Gastrocnemius medialis (tissue), 4 donors: ENCODE data around the gene MYO3B. TPM values are rescaled to one million over a fixed set of nuclear protein-coding genes. Genes with fewer than 3 reads are reported as not detected.

Source experiments
- ATAC-seq, 2 donors: fragments of 150-250 bp; one replicate each; pipeline ENCODE4 v1.9.1; 2016
- DNase-seq, 2 donors: peaks; one replicate each; pipeline ENCODE4 v3.0.0-alpha.2; 2019
- H3K27ac ChIP-seq, 4 donors: fragments of 200-600 bp; sonication (generic); 1 replicate in 1 of 4; 2 replicates in 3 of 4; pipeline ENCODE4 v1.5.1; 2016 to 2018; ENCODE audit warnings: mild to moderate bottlenecking in 2 of 4, moderate library complexity in 1 of 4
- H3K27me3 ChIP-seq, 3 donors: fragments of 200-600 bp; sonication (generic) in 2 of 3; 1 replicate in 1 of 3; 2 replicates in 2 of 3; pipeline versions ENCODE4 v1.5.1 to v1.6.0; 2016 to 2019; ENCODE audit warnings: mild to moderate bottlenecking in 1 of 3, moderate library complexity in 1 of 3
- H3K36me3 ChIP-seq, 2 donors: fragments of 200-600 bp; sonication (generic) in 1 of 2; one replicate each; pipeline ENCODE4 v1.5.1; 2017 to 2018
- H3K4me1 ChIP-seq, 2 donors: fragments of 200-600 bp; sonication (generic) in 1 of 2; one replicate each; pipeline ENCODE4 v1.5.1; 2016 to 2017; ENCODE audit warnings: mild to moderate bottlenecking in 2 of 2
- H3K4me3 ChIP-seq, 4 donors: fragments of 200-600 bp; sonication (generic) in 3 of 4; 1 replicate in 1 of 4; 2 replicates in 3 of 4; pipeline ENCODE4 v1.5.1; 2016 to 2019; ENCODE audit warnings: mild to moderate bottlenecking in 2 of 4
- H3K9me3 ChIP-seq, 3 donors: fragments of 200-600 bp; sonication (generic) in 2 of 3; 1 replicate in 1 of 3; 2 replicates in 2 of 3; pipeline ENCODE4 v1.5.1; 2016 to 2019
- CTCF ChIP-seq, 5 experiments: fragments of 450-650 bp in 3 of 5; fragments of 200-600 bp in 2 of 5; sonication (generic) in 2 of 5; IDR thresholded peaks in 4 of 5; conservative IDR thresholded peaks in 1 of 5; 1 replicate in 4 of 5; 2 replicates in 1 of 5; pipeline ENCODE4 v1.5.1; 2016 to 2019; ENCODE audit warnings: antibody characterized with exemption in 5 of 5, mild to moderate bottlenecking in 3 of 5, moderate library complexity in 3 of 5
- POLR2A ChIP-seq, 2 donors: fragments of 450-650 bp; IDR thresholded peaks; one replicate each; pipeline ENCODE4 v1.6.1; 2017; ENCODE audit warnings: antibody characterized with exemption in 2 of 2, mild to moderate bottlenecking in 2 of 2, moderate library complexity in 2 of 2
- in situ Hi-C, 4 donors: fragments of 200-750 bp; cut with MboI; loops; one replicate each; pipeline versions ENCODE4 v1.15.0 to v1.8.0; 2017; ENCODE audit warnings: low sequenced_read_pairs in 4 of 4
- intact Hi-C: fragments of 100-400 bp; cut with DNase I; formaldehyde crosslinking; loops from one replicate; pipeline ENCODE4 v1.15.1; 2023; ENCODE audit warnings: low total_unique reads
- total RNA-seq, 4 donors: library from RNA; depleted of rRNA; stranded (reverse); fragments of >200 nt; gene quantifications; one replicate each; pipeline versions ENCODE4 v1.1.0 to v1.2.3, GENCODE V29; 2016

The MYO3B gene
- total RNA-seq, 4 donors from 2014 or later: 0.07 to 0.27 TPM; not detected in 2

- intact Hi-C loops: no loop called here
- Histone ChIP-seq H3K4me3 (no peak overlapping the region), H3K4me1 (no peaks in the 10 kb centered on the region), H3K36me3 (no peaks in the 10 kb centered on the region), H3K9me3 (no peaks in the 10 kb centered on the region), H3K27me3 (no peaks in the 10 kb centered on the region), H3K27ac (no peak overlapping the region)
- no peak for ATAC-seq
- DNase-seq: no peak
- in situ Hi-C loops: no loop called here
- TF ChIP-seq POLR2A (IDR thresholded peaks at IDR 0.05): no peak
- no peak for TF ChIP-seq CTCF (IDR thresholded peaks at IDR 0.05 in 4 of 5, conservative IDR thresholded peaks at IDR 0.05 in 1 of 5)
These were observed 517.8 kb downstream of the MYO3B start for GRCh38 chr2:170695521-170696410.

- in situ Hi-C loops (no loop called here), intact Hi-C loops (no loop called here)
- ATAC-seq (no peak), DNase-seq (no peak)
- Histone ChIP-seq H3K36me3 (no peaks in the 10 kb centered on the region), H3K9me3 (no peaks in the 10 kb centered on the region), H3K27me3 (no peaks in the 10 kb centered on the region), H3K4me3 (no peak overlapping the region), H3K4me1 (no peaks in the 10 kb centered on the region), H3K27ac (no peak overlapping the region)
- no peak for TF ChIP-seq CTCF (IDR thresholded peaks at IDR 0.05 in 4 of 5, conservative IDR thresholded peaks at IDR 0.05 in 1 of 5)
- no peak for TF ChIP-seq POLR2A (IDR thresholded peaks at IDR 0.05)
These were observed 519.0 kb downstream of the MYO3B start for GRCh38 chr2:170696948-170697347.

GRCh38 chr2:170701011-170701410, 523.1 kb downstream of the MYO3B start:
- no peak for ATAC-seq

GRCh38 chr2:170703776-170704476, 526.0 kb downstream of the MYO3B start:
- Histone ChIP-seq H3K27me3 (peaks cover 0 to 17% (median 3%) of the 10 kb centered on the region in 3 donors), H3K4me1 (no peaks in the 10 kb centered on the region), H3K9me3 (no peaks in the 10 kb centered on the region), H3K27ac (no peak overlapping the region), H3K36me3 (no peaks in the 10 kb centered on the region), H3K4me3 (no peak overlapping the region)
- TF ChIP-seq CTCF (IDR thresholded peaks at IDR 0.05 in 4 of 5, conservative IDR thresholded peaks at IDR 0.05 in 1 of 5) (no peak), POLR2A (IDR thresholded peaks at IDR 0.05) (no peak)
- ATAC-seq (no peak), DNase-seq (no peak)
- in situ Hi-C loops: no loop called here
- intact Hi-C loops: no loop called here

More at GRCh38 chr2:170701011-170701410, 523.1 kb downstream of the MYO3B start:
- Histone ChIP-seq H3K27ac (no peak overlapping the region), H3K4me3 (no peak overlapping the region), H3K9me3 (no peaks in the 10 kb centered on the region), H3K27me3 (peaks cover 0 to 9% (median 3%) of the 10 kb centered on the region in 3 donors), H3K4me1 (no peaks in the 10 kb centered on the region), H3K36me3 (no peaks in the 10 kb centered on the region)
- in situ Hi-C loops (no loop called here), intact Hi-C loops (no loop called here)
- TF ChIP-seq CTCF (IDR thresholded peaks at IDR 0.05 in 4 of 5, conservative IDR thresholded peaks at IDR 0.05 in 1 of 5) (no peak), POLR2A (IDR thresholded peaks at IDR 0.05) (no peak)
- no peak for DNase-seq
